ENCODE results near the gene ANGPTL5.
A peak's percentile ranks its signal among the peaks of the same experiment; 100 is the strongest.

ANGPTL5 gene

GRCh38 chr11:101929294-101929915, 13.1 kb upstream of the ANGPTL5 start:
- Histone ChIP-seq H3K27me3 (ENCODE audit: control insufficient read depth in 1 of 2, insufficient read depth in 2 of 2, low read length in 2 of 2) (no peaks in the 10 kb centered on the region), H3K9ac (ENCODE audit: low read depth in 1 of 2, low read length in 2 of 2) (no peak overlapping the region), H3K4me3 (ENCODE audit: low read depth in 1 of 2, low read length in 2 of 2) (no peak overlapping the region), H3K36me3 (ENCODE audit: control insufficient read depth in 1 of 2, insufficient read depth in 2 of 2, low read length in 2 of 2) (no peaks in the 10 kb centered on the region), H3K9me3 (ENCODE audit: control insufficient read depth in 1 of 2, low read length in 2 of 2) (no peaks in the 10 kb centered on the region), H3K4me1 (ENCODE audit: control insufficient read depth in 1 of 2, insufficient read depth in 2 of 2, low read length in 2 of 2) (no peaks in the 10 kb centered on the region), H3K27ac (ENCODE audit: low read depth, low read length) (no peak overlapping the region)

GRCh38 chr11:101923554-101923953, 7.2 kb upstream of the ANGPTL5 start:
- Histone ChIP-seq H3K9me3 (ENCODE audit: control insufficient read depth in 1 of 2, low read length in 2 of 2) (no peaks in the 10 kb centered on the region), H3K4me3 (ENCODE audit: low read depth in 1 of 2, low read length in 2 of 2) (no peak overlapping the region), H3K9ac (ENCODE audit: low read depth in 1 of 2, low read length in 2 of 2) (no peak overlapping the region), H3K36me3 (ENCODE audit: control insufficient read depth in 1 of 2, insufficient read depth in 2 of 2, low read length in 2 of 2) (no peaks in the 10 kb centered on the region), H3K27ac (ENCODE audit: low read depth, low read length) (no peak overlapping the region), H3K4me1 (ENCODE audit: control insufficient read depth in 1 of 2, insufficient read depth in 2 of 2, low read length in 2 of 2) (no peaks in the 10 kb centered on the region), H3K27me3 (ENCODE audit: control insufficient read depth in 1 of 2, insufficient read depth in 2 of 2, low read length in 2 of 2) (no peaks in the 10 kb centered on the region)

DNA sequence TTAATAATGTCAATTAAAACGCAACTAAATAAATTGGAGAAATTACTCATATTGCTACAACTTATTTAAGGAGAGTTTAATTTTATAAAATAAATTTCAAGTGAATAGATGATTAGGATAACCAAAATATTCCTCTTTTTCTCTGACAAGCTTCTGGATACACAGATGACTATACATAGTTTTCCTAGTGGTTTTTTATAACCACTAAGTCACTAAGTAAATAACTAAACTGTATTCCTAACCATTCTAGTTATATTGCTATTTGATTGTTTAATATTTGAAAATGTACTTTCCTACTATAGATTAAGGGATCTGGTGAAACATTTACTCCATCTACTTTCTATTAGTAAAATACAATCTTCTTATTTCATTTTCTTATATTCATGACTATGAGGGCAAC, 4.7 kb upstream of the ANGPTL5 start:
- Histone ChIP-seq H3K27me3 (ENCODE audit: control insufficient read depth in 1 of 2, insufficient read depth in 2 of 2, low read length in 2 of 2) (no peaks in the 10 kb centered on the region), H3K9me3 (ENCODE audit: control insufficient read depth in 1 of 2, low read length in 2 of 2) (no peaks in the 10 kb centered on the region)

DNA sequence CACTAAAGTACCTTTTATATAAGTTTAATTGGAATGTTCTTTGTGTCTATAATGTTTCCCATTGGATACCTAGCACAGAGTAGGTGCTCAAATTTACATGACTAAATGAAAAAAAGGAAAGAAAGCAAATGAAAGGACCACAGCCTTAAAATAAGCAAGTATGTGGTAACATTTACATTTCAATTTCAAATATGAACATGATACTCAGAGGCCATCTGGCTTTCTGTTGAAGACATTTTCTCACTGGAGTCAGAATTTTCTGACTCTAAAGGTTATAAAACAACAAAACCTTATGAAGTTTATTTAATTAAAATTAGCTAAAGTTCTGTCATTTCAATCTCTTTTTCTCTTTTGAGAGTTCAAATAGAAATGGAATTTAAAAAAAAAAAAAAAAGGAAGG, 904 bp upstream of the ANGPTL5 start:
- peaks cover 8 to 9% of the 10 kb centered on the region in 2 donors for H3K4me1 ChIP-seq (ENCODE audit: control insufficient read depth in 1 of 2, insufficient read depth in 2 of 2, low read length in 2 of 2)
- H3K4me3 ChIP-seq (ENCODE audit: low read depth in 1 of 2, low read length in 2 of 2): no peak overlapping the region
- no peaks in the 10 kb centered on the region for H3K27me3 ChIP-seq (ENCODE audit: control insufficient read depth in 1 of 2, insufficient read depth in 2 of 2, low read length in 2 of 2)
- no peaks in the 10 kb centered on the region for H3K9me3 ChIP-seq (ENCODE audit: control insufficient read depth in 1 of 2, low read length in 2 of 2)
- no peak overlapping the region for H3K9ac ChIP-seq (ENCODE audit: low read depth in 1 of 2, low read length in 2 of 2)
- H3K27ac ChIP-seq (ENCODE audit: low read depth, low read length): no peak overlapping the region
- no peaks in the 10 kb centered on the region for H3K36me3 ChIP-seq (ENCODE audit: control insufficient read depth in 1 of 2, insufficient read depth in 2 of 2, low read length in 2 of 2)

More for the DNA sequence above, 4.7 kb upstream of the ANGPTL5 start:
- peaks cover 0 to 2% of the 10 kb centered on the region in 2 donors for H3K4me1 ChIP-seq (ENCODE audit: control insufficient read depth in 1 of 2, insufficient read depth in 2 of 2, low read length in 2 of 2)
- no peak overlapping the region for H3K4me3 ChIP-seq (ENCODE audit: low read depth in 1 of 2, low read length in 2 of 2)
- H3K27ac ChIP-seq (ENCODE audit: low read depth, low read length): no peak overlapping the region
- H3K9ac ChIP-seq (ENCODE audit: low read depth in 1 of 2, low read length in 2 of 2): no peak overlapping the region
- no peaks in the 10 kb centered on the region for H3K36me3 ChIP-seq (ENCODE audit: control insufficient read depth in 1 of 2, insufficient read depth in 2 of 2, low read length in 2 of 2)

GRCh38 chr11:101915791-101916291, 481 bp downstream of the ANGPTL5 start:
- peak overlapping the region in 1 of 2 donors; percentile 60 for H3K9ac ChIP-seq (ENCODE audit: low read depth in 1 of 2, low read length in 2 of 2)
- H3K4me3 ChIP-seq (ENCODE audit: low read depth in 1 of 2, low read length in 2 of 2): peak overlapping the region; percentile 78 to 91

DNA sequence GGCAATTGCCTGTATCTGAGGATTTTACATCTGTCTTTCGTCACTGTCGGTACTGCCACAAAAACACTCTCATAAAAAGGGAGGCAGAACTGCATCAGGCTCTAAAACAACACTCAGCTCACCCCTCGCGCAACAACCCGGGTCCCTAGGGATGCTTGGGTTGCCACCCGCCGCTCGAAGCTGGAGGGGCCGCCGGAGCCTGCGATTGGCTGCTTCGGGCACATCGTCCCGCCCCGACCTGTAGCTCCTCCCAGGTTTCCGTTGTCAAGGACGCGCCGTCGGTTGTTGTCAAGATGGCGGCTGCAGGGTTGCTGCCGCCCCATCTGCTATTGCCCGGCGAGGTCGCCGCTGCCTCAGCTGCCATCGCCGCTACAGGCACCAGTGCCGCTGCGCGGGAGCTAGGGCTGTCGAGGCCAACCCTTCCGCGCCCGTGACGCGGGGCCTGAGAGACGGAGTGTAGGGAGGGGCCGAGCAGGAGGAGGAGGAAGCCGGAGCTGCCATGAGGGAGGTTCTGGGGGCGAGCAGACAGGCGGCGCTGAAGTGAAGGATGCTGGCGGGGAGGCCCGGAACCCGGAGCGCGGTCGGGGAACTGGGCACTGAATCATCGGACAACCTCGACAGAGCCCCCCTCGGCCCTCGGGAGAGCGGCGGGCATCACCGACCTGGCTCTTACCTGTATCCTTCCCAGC, 1.4 kb downstream of the ANGPTL5 start, which contains the start of gene CEP126:
CEP126 (plus strand) TSS at position 273 of the 689 bp plus-strand sequence; CDS start at position 548, 275 bp downstream.
- Histone ChIP-seq H3K9me3 (ENCODE audit: control insufficient read depth in 1 of 2, low read length in 2 of 2) (no peaks in the 10 kb centered on the region), H3K4me3 (ENCODE audit: low read depth in 1 of 2, low read length in 2 of 2) (peak within 1 kb of the TSS; percentile 78 to 91), H3K9ac (ENCODE audit: low read depth in 1 of 2, low read length in 2 of 2) (peak within 1 kb of the TSS; percentile 60 to 67), H3K27me3 (ENCODE audit: control insufficient read depth in 1 of 2, insufficient read depth in 2 of 2, low read length in 2 of 2) (no peaks in the 10 kb centered on the region), H3K27ac (ENCODE audit: low read depth, low read length) (peak within 1 kb of the TSS; percentile 67), H3K4me1 (ENCODE audit: control insufficient read depth in 1 of 2, insufficient read depth in 2 of 2, low read length in 2 of 2) (peaks cover 8 to 9% of the 10 kb centered on the region in 2 donors), H3K36me3 (ENCODE audit: control insufficient read depth in 1 of 2, insufficient read depth in 2 of 2, low read length in 2 of 2) (no peaks in the 10 kb centered on the region)

More at GRCh38 chr11:101915791-101916291, 481 bp downstream of the ANGPTL5 start:
- peak overlapping the region; percentile 67 for H3K27ac ChIP-seq (ENCODE audit: low read depth, low read length)
- H3K36me3 ChIP-seq (ENCODE audit: control insufficient read depth in 1 of 2, insufficient read depth in 2 of 2, low read length in 2 of 2): no peaks in the 10 kb centered on the region
- no peaks in the 10 kb centered on the region for H3K27me3 ChIP-seq (ENCODE audit: control insufficient read depth in 1 of 2, insufficient read depth in 2 of 2, low read length in 2 of 2)
- H3K4me1 ChIP-seq (ENCODE audit: control insufficient read depth in 1 of 2, insufficient read depth in 2 of 2, low read length in 2 of 2): peaks cover 8 to 9% of the 10 kb centered on the region in 2 donors
- H3K9me3 ChIP-seq (ENCODE audit: control insufficient read depth in 1 of 2, low read length in 2 of 2): no peaks in the 10 kb centered on the region

- peak overlapping the region in 1 of 2 donors; percentile 60 for H3K9ac ChIP-seq (ENCODE audit: low read depth in 1 of 2, low read length in 2 of 2)
- H3K4me3 ChIP-seq (ENCODE audit: low read depth in 1 of 2, low read length in 2 of 2): peak overlapping the region; percentile 78 to 91
Measured at GRCh38 chr11:101914341-101914737, 2.0 kb downstream of the ANGPTL5 start.

DNA sequence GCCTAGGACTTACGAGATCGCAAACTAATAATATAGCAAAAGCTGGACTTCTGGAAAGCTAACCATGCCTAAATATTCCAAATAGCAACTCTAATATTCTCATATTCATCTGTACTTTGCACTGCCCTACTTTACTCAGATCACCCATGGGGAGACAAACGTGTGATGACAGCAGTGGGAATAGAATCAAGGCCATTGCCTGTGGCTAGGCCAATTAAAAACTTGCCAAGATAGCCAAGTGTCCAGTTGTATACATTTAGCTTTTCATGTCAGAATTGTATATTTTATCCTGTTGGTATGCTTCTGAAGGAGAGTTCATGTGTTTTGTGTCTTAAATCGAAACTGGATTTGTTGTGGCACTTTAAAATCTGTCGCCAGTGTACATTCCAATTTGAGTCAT, 2.7 kb downstream of the ANGPTL5 start:
- Histone ChIP-seq H3K27me3 (ENCODE audit: control insufficient read depth in 1 of 2, insufficient read depth in 2 of 2, low read length in 2 of 2) (no peaks in the 10 kb centered on the region), H3K27ac (ENCODE audit: low read depth, low read length) (no peak overlapping the region), H3K9ac (ENCODE audit: low read depth in 1 of 2, low read length in 2 of 2) (no peak overlapping the region), H3K4me1 (ENCODE audit: control insufficient read depth in 1 of 2, insufficient read depth in 2 of 2, low read length in 2 of 2) (peaks cover 8 to 9% of the 10 kb centered on the region in 2 donors), H3K36me3 (ENCODE audit: control insufficient read depth in 1 of 2, insufficient read depth in 2 of 2, low read length in 2 of 2) (no peaks in the 10 kb centered on the region), H3K4me3 (ENCODE audit: low read depth in 1 of 2, low read length in 2 of 2) (no peak overlapping the region), H3K9me3 (ENCODE audit: control insufficient read depth in 1 of 2, low read length in 2 of 2) (no peaks in the 10 kb centered on the region)

More at GRCh38 chr11:101914341-101914737, 2.0 kb downstream of the ANGPTL5 start:
- Histone ChIP-seq H3K27me3 (ENCODE audit: control insufficient read depth in 1 of 2, insufficient read depth in 2 of 2, low read length in 2 of 2) (no peaks in the 10 kb centered on the region), H3K9me3 (ENCODE audit: control insufficient read depth in 1 of 2, low read length in 2 of 2) (no peaks in the 10 kb centered on the region), H3K27ac (ENCODE audit: low read depth, low read length) (peak overlapping the region; percentile 67), H3K4me1 (ENCODE audit: control insufficient read depth in 1 of 2, insufficient read depth in 2 of 2, low read length in 2 of 2) (peaks cover 8 to 9% of the 10 kb centered on the region in 2 donors), H3K36me3 (ENCODE audit: control insufficient read depth in 1 of 2, insufficient read depth in 2 of 2, low read length in 2 of 2) (no peaks in the 10 kb centered on the region)

DNA sequence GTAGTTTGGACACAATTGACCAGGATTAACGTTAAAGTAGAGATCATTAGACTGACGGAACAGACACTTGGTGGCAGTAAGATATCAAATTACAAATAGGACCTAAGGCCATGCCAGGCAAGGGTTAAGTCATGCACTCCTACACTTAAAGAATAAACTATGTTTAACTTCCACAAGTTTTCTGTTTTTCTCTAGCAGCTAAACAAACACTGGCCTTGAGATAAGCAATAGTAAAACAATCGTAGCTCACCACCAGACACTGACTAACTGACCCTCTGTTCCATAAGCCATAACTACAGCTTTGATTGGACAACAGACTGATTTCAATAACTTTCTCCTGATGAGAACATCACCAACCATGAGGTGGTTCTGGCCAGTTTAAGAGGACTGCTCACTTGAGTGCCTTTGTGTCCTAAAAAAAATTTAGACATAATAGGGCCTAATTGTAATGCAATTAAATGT, 3.5 kb downstream of the ANGPTL5 start:
- Histone ChIP-seq H3K4me3 (ENCODE audit: low read depth in 1 of 2, low read length in 2 of 2) (no peak overlapping the region), H3K36me3 (ENCODE audit: control insufficient read depth in 1 of 2, insufficient read depth in 2 of 2, low read length in 2 of 2) (no peaks in the 10 kb centered on the region), H3K27ac (ENCODE audit: low read depth, low read length) (no peak overlapping the region), H3K9ac (ENCODE audit: low read depth in 1 of 2, low read length in 2 of 2) (no peak overlapping the region), H3K27me3 (ENCODE audit: control insufficient read depth in 1 of 2, insufficient read depth in 2 of 2, low read length in 2 of 2) (no peaks in the 10 kb centered on the region), H3K4me1 (ENCODE audit: control insufficient read depth in 1 of 2, insufficient read depth in 2 of 2, low read length in 2 of 2) (peaks cover 8 to 9% of the 10 kb centered on the region in 2 donors), H3K9me3 (ENCODE audit: control insufficient read depth in 1 of 2, low read length in 2 of 2) (no peaks in the 10 kb centered on the region)

DNA sequence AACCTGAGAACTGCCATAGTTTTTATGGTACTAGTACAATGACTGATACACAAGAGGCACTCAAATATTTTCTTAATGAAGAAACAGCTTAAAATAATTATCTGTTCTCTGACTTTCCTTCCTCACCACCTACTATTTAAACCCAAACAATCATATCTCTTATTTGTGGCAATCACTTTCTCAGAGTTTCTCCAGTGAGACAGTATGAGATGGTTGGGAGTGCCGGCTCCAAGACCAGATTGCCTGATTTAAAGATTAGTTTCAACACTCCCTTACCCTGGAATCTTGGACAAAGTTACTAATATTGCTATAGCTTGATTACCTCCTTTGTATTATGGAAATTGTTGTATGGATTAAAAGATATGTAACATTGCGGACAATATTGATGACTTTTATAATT, 7.2 kb downstream of the ANGPTL5 start:
- Histone ChIP-seq H3K9ac (ENCODE audit: low read depth in 1 of 2, low read length in 2 of 2) (no peak overlapping the region), H3K36me3 (ENCODE audit: control insufficient read depth in 1 of 2, insufficient read depth in 2 of 2, low read length in 2 of 2) (no peaks in the 10 kb centered on the region), H3K27me3 (ENCODE audit: control insufficient read depth in 1 of 2, insufficient read depth in 2 of 2, low read length in 2 of 2) (no peaks in the 10 kb centered on the region), H3K27ac (ENCODE audit: low read depth, low read length) (no peak overlapping the region), H3K9me3 (ENCODE audit: control insufficient read depth in 1 of 2, low read length in 2 of 2) (no peaks in the 10 kb centered on the region), H3K4me3 (ENCODE audit: low read depth in 1 of 2, low read length in 2 of 2) (no peak overlapping the region), H3K4me1 (ENCODE audit: control insufficient read depth in 1 of 2, insufficient read depth in 2 of 2, low read length in 2 of 2) (no peaks in the 10 kb centered on the region)
